GM23338 (cell line): ENCODE measurements around the gene PFKP.

Source experiments
- CREB1 ChIP-seq: fragments of 250-450 bp; sonication (Bioruptor Pico); IDR thresholded peaks from 2 replicates; pipeline ENCODE4 v1.5.0; 2020; ENCODE audit warnings: low read depth, mild to moderate bottlenecking, moderate library complexity
- CTCF ChIP-seq, 2 experiments: fragments of 200-600 bp in 1 of 2; sonication (generic) in 1 of 2; conservative IDR thresholded peaks; 2 replicates each; pipeline versions ENCODE4 v1.5.1 to v1.6.1; 2016 to 2017; ENCODE audit warnings: antibody characterized with exemption in 2 of 2, low read depth in 2 of 2, mild to moderate bottlenecking in 2 of 2, moderate library complexity in 1 of 2
- EZH2 ChIP-seq: fragments of 200-600 bp; sonication (generic); IDR thresholded peaks from one replicate; pipeline ENCODE4 v1.8.0; 2017; ENCODE audit warnings: antibody characterized with exemption, mild to moderate bottlenecking, low read depth; ENCODE audit not compliant: unreplicated experiment
- EZH2phosphoT487 ChIP-seq: fragments of 200-600 bp; sonication (generic); IDR thresholded peaks from one replicate; pipeline ENCODE4 v1.8.1; 2018; ENCODE audit warnings: antibody characterized with exemption; ENCODE audit not compliant: unreplicated experiment
- JUNB ChIP-seq: IDR thresholded peaks from one replicate; pipeline ENCODE4 v1.6.1; 2016; ENCODE audit warnings: antibody characterized with exemption; ENCODE audit not compliant: unreplicated experiment
- POLR2AphosphoS5 ChIP-seq: IDR thresholded peaks from 2 replicates; pipeline ENCODE4 v1.6.1; 2016; ENCODE audit warnings: antibody characterized with exemption, low read depth

- TF ChIP-seq CTCF (conservative IDR thresholded peaks at IDR 0.05; ENCODE audit: low read depth in 2 of 2) (no peak), JUNB (no peak), POLR2AphosphoS5 (no peak), EZH2 (no peak), EZH2phosphoT487 (no peak), CREB1 (CRISPR knock-in tag) (no peak)
Observed at GRCh38 chr10:3151889-3152565, 84.7 kb downstream of the PFKP start.
